ENCODE data around the gene RDH13.

DNA sequence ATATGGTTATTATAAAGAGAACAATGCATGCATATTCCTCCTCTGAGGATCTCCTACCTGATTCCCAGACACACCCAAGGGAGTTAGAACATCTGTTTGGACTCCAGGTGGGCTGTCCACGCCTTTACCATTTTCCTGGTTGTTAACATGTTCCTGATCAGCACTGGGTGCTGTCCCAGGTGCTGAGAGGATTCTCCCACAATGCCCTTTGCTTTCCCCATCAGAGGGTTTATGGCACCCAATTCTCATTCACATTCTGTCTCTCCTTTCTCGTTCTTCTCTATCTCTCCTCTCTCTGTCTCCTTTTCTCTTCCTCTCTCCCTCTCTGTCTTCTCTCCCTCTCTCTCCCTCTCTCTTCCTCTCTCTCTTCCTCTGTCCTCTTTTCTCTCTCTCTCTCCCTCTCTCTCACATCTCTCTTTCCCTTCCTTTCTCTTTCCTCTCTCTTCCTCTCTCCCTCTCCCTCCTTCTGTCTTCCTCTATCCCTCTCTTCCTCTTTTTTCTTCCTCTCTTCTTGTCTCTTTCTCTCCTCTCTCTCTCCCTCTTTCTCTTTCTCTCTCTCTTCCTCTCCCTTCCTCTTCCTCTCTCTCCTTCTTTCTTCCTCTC is 3.3 kb upstream of the RDH13 start:
- TF ChIP-seq, protein P1, sequence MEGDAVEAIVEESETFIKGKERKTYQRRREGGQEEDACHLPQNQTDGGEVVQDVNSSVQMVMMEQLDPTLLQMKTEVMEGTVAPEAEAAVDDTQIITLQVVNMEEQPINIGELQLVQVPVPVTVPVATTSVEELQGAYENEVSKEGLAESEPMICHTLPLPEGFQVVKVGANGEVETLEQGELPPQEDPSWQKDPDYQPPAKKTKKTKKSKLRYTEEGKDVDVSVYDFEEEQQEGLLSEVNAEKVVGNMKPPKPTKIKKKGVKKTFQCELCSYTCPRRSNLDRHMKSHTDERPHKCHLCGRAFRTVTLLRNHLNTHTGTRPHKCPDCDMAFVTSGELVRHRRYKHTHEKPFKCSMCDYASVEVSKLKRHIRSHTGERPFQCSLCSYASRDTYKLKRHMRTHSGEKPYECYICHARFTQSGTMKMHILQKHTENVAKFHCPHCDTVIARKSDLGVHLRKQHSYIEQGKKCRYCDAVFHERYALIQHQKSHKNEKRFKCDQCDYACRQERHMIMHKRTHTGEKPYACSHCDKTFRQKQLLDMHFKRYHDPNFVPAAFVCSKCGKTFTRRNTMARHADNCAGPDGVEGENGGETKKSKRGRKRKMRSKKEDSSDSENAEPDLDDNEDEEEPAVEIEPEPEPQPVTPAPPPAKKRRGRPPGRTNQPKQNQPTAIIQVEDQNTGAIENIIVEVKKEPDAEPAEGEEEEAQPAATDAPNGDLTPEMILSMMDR (IDR thresholded peaks at IDR 0.05) = no peak
- no peak for TF ChIP-seq POLR2A (IDR thresholded peaks at IDR 0.05)

Measured in heart left ventricle (tissue), 13 donors.